ENCODE measurements around the gene KCNAB1.

The KCNAB1 gene

DNA sequence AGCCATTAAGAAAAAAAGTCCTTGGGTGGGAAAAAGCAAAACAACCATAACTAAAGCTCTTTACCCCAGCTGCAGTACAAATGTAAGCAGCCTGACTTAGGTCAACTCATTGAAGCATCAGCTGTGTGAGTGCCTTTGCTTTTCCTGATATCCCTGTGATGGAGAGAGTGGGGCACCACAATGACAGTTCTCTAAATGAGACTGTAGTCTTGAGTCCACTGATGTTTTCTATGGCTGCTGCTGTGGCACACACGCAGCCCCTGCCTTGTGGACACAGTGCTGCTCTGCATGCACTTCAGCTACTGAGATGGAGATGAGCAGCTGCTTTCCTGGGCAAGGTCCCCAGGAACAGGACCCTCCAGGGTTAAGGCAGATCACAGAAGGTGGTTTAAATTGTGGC lies 173.2 kb downstream of the KCNAB1 start:
- no peaks in the 10 kb centered on the region for H4K20me1 ChIP-seq (ENCODE audit: insufficient read depth, low read length)
- H3K9me3 ChIP-seq (replicated peaks; ENCODE audit: insufficient read depth, low read length) = no peaks in the 10 kb centered on the region
- TF ChIP-seq EZH2 (optimal IDR thresholded peaks at IDR 0.05; ENCODE audit: low read depth, low read length) = no peak
- TF ChIP-seq, protein P1, sequence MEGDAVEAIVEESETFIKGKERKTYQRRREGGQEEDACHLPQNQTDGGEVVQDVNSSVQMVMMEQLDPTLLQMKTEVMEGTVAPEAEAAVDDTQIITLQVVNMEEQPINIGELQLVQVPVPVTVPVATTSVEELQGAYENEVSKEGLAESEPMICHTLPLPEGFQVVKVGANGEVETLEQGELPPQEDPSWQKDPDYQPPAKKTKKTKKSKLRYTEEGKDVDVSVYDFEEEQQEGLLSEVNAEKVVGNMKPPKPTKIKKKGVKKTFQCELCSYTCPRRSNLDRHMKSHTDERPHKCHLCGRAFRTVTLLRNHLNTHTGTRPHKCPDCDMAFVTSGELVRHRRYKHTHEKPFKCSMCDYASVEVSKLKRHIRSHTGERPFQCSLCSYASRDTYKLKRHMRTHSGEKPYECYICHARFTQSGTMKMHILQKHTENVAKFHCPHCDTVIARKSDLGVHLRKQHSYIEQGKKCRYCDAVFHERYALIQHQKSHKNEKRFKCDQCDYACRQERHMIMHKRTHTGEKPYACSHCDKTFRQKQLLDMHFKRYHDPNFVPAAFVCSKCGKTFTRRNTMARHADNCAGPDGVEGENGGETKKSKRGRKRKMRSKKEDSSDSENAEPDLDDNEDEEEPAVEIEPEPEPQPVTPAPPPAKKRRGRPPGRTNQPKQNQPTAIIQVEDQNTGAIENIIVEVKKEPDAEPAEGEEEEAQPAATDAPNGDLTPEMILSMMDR (IDR thresholded peaks at IDR 0.05; ENCODE audit: low read length) = no peak
- no peak for TF ChIP-seq EZH2phosphoT487 (IDR thresholded peaks at IDR 0.05; ENCODE audit: low read length)
- no peak for DNase-seq
- H3K27me3 ChIP-seq (replicated peaks; ENCODE audit: insufficient read depth, low read length) = no peaks in the 10 kb centered on the region
- no peak overlapping the region for H3K4me3 ChIP-seq (ENCODE audit: low read length)
- no peak overlapping the region for H3K4me2 ChIP-seq (ENCODE audit: low read depth, low read length)
- H3K36me3 ChIP-seq (replicated peaks; ENCODE audit: insufficient read depth, low read length) = no peaks in the 10 kb centered on the region
- H2AFZ ChIP-seq (ENCODE audit: low read length) = no peak overlapping the region
- H3K4me1 ChIP-seq (ENCODE audit: low read length) = no peaks in the 10 kb centered on the region
- no peaks in the 10 kb centered on the region for H3K9me2 ChIP-seq (replicated peaks; ENCODE audit: insufficient read depth, low read length)
- no peak overlapping the region for H3K27ac ChIP-seq (ENCODE audit: low read length)
- H3K9ac ChIP-seq (ENCODE audit: low read length) = no peak overlapping the region
- H3K79me2 ChIP-seq (ENCODE audit: low read length) = no peaks in the 10 kb centered on the region
- H3F3A ChIP-seq (ENCODE audit: insufficient read depth, low read length) = no peaks in the 10 kb centered on the region

DNA sequence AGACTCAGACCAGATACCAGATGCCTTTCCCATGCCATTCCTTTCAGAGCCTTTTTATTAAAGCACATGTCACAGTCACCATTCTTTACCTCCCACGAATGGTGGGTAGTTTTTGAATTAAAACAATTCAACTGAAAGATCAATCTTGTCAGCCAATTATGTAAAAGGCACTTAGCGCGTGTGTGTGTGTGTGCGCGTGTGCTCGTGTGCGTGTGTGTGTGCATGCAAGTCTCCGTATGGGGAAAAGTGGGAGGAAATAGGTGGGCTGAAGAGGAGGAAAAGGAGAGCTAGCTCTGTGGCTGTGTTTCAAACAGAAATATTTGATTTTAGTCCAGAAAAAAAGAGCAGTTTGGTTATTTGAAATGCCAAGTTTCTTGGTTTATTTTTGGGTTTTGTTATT lies 177.2 kb downstream of the KCNAB1 start:
- H3K4me1 ChIP-seq (ENCODE audit: low read length) = no peaks in the 10 kb centered on the region
- TF ChIP-seq EZH2 (optimal IDR thresholded peaks at IDR 0.05; ENCODE audit: low read depth, low read length) = no peak
- TF ChIP-seq, protein P1 (IDR thresholded peaks at IDR 0.05; ENCODE audit: low read length) = no peak
- TF ChIP-seq EZH2phosphoT487 (IDR thresholded peaks at IDR 0.05; ENCODE audit: low read length) = no peak
- H3K9me3 ChIP-seq (replicated peaks; ENCODE audit: insufficient read depth, low read length) = no peaks in the 10 kb centered on the region
- H3K27me3 ChIP-seq (replicated peaks; ENCODE audit: insufficient read depth, low read length) = no peaks in the 10 kb centered on the region
- H3K4me3 ChIP-seq (ENCODE audit: low read length) = no peak overlapping the region
- no peaks in the 10 kb centered on the region for H4K20me1 ChIP-seq (ENCODE audit: insufficient read depth, low read length)
- no peaks in the 10 kb centered on the region for H3K79me2 ChIP-seq (ENCODE audit: low read length)
- no peaks in the 10 kb centered on the region for H3K36me3 ChIP-seq (replicated peaks; ENCODE audit: insufficient read depth, low read length)
- H3K27ac ChIP-seq (ENCODE audit: low read length) = no peak overlapping the region
- DNase-seq = no peak
- no peaks in the 10 kb centered on the region for H3F3A ChIP-seq (ENCODE audit: insufficient read depth, low read length)
- H3K9ac ChIP-seq (ENCODE audit: low read length) = no peak overlapping the region
- H3K9me2 ChIP-seq (replicated peaks; ENCODE audit: insufficient read depth, low read length) = no peaks in the 10 kb centered on the region
- H3K4me2 ChIP-seq (ENCODE audit: low read depth, low read length) = no peak overlapping the region
- no peak overlapping the region for H2AFZ ChIP-seq (ENCODE audit: low read length)

DNA sequence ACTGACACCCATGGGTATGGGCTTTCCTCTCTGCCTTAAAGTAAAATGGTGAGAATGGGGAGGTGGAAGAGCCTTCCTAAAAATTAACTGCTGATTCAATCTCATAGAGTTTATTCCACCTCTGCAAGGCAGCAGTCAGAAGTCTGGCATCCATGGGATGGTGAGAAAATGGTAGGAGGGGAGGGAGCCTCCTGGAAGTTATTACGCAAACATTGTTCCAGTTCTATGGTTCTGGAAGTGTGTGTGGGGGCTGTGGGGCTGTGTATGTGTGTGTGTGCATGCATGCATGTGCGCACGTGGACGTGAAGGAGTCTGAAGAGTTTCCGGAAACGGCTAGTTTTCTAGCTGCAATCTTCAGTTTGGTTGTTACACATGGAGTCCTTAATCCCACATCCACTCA lies 177.6 kb downstream of the KCNAB1 start:
- Histone ChIP-seq H3K36me3 (replicated peaks; ENCODE audit: insufficient read depth, low read length) (no peaks in the 10 kb centered on the region), H2AFZ (ENCODE audit: low read length) (no peak overlapping the region), H3F3A (ENCODE audit: insufficient read depth, low read length) (no peaks in the 10 kb centered on the region), H4K20me1 (ENCODE audit: insufficient read depth, low read length) (no peaks in the 10 kb centered on the region), H3K79me2 (ENCODE audit: low read length) (no peaks in the 10 kb centered on the region), H3K9ac (ENCODE audit: low read length) (no peak overlapping the region), H3K27ac (ENCODE audit: low read length) (no peak overlapping the region), H3K4me1 (ENCODE audit: low read length) (no peaks in the 10 kb centered on the region), H3K4me2 (ENCODE audit: low read depth, low read length) (no peak overlapping the region), H3K9me2 (replicated peaks; ENCODE audit: insufficient read depth, low read length) (no peaks in the 10 kb centered on the region), H3K9me3 (replicated peaks; ENCODE audit: insufficient read depth, low read length) (no peaks in the 10 kb centered on the region), H3K27me3 (replicated peaks; ENCODE audit: insufficient read depth, low read length) (no peaks in the 10 kb centered on the region), H3K4me3 (ENCODE audit: low read length) (no peak overlapping the region)
- no peak for DNase-seq
- TF ChIP-seq EZH2phosphoT487 (IDR thresholded peaks at IDR 0.05; ENCODE audit: low read length) (no peak), EZH2 (optimal IDR thresholded peaks at IDR 0.05; ENCODE audit: low read depth, low read length) (no peak)
- TF ChIP-seq, protein P1 (IDR thresholded peaks at IDR 0.05; ENCODE audit: low read length) = no peak
